GM12878 (cell line): ENCODE measurements around the gene DIP2C. TPM values are rescaled to one million over a fixed set of nuclear protein-coding genes. Genes with fewer than 3 reads are reported as not detected.

Source experiments
- ATAC-seq: fragments of 200-7000 bp; cut with Tn5 transposase; 3 replicates; pipeline ENCODE4 v1.9.1; 2020; ENCODE audit warnings: mild to moderate bottlenecking, moderate library complexity
- BruUV-seq: library from RNA; stranded (reverse); fragments of 400-500 nt; replicated peaks from 2 replicates; lab custom pipeline; 2021; lab: Mats Ljungman, UMichigan
- CTCF ChIA-PET: fragments of 300-600 bp; sonication (Branson Sonifier 250); formaldehyde crosslinking; extraction: SDS; loops from one replicate; lab custom pipeline; 2021; ENCODE audit warnings: inconsistent platforms; lab: Yijun Ruan, JAX
- POLR2A ChIA-PET: fragments of 350-600 bp; formaldehyde crosslinking; extraction: SDS; loops from one replicate; lab custom pipeline; 2021; ENCODE audit warnings: inconsistent platforms; lab: Charles Lee
- RAD21 ChIA-PET: fragments of 300-600 bp; sonication (Branson Sonifier 250); formaldehyde crosslinking; loops from one replicate; lab custom pipeline; 2023; ENCODE audit warnings: antibody characterized with exemption; ENCODE audit not compliant: unreplicated experiment; lab: Charles Lee
- SMC1A ChIA-PET: fragments of 300-600 bp; sonication (Branson Sonifier 250); formaldehyde crosslinking; loops from one replicate; lab custom pipeline; 2023; ENCODE audit not compliant: unreplicated experiment, uncharacterized antibody; lab: Charles Lee
- DNase-seq: peaks from one replicate; pipeline ENCODE4 v3.0.0-alpha.2; 2011; ENCODE audit warnings: low read depth, low spot score
- FAIRE-seq: peaks from 3 replicates; lab custom pipeline; 2011; peaks lifted over from hg19 to GRCh38; lab: Jason Lieb, UNC
- H2AFZ ChIP-seq: 2 replicates; pipeline ENCODE4 v1.6.0; 2011; ENCODE audit warnings: low read depth, low read length, control low read depth; ENCODE audit not compliant: control insufficient read depth
- H3K27ac ChIP-seq: 2 replicates; pipeline ENCODE4 v1.5.1; 2011; ENCODE audit warnings: control low read depth; ENCODE audit not compliant: control insufficient read depth, insufficient read depth
- H3K27me3 ChIP-seq, 2 experiments: replicated peaks in 1 of 2; 2 replicates each; pipeline versions ENCODE4 v1.6.0 to v1.6.1; 2011; ENCODE audit warnings: low read length in 1 of 2; ENCODE audit not compliant: control insufficient read depth in 2 of 2, insufficient read depth in 2 of 2
- H3K36me3 ChIP-seq, 2 experiments: 2 replicates each; pipeline ENCODE4 v1.5.1; 2011; ENCODE audit warnings: low read length in 1 of 2; ENCODE audit not compliant: control insufficient read depth in 2 of 2, insufficient read depth in 2 of 2
- H3K4me1 ChIP-seq: 2 replicates; pipeline ENCODE4 v1.6.1; 2011; ENCODE audit warnings: mild to moderate bottlenecking, low read length, moderate library complexity, mixed read lengths; ENCODE audit not compliant: control insufficient read depth, insufficient read depth
- H3K4me2 ChIP-seq: 2 replicates; pipeline ENCODE4 v1.6.0; 2011; ENCODE audit warnings: control low read depth; ENCODE audit not compliant: control insufficient read depth, insufficient read depth
- H3K4me3 ChIP-seq: fragments of 200-600 bp; sonication (generic); 2 replicates; pipeline ENCODE4 v1.5.1; 2016
- H3K79me2 ChIP-seq: 2 replicates; pipeline ENCODE4 v1.6.0; 2011; ENCODE audit warnings: low read length; ENCODE audit not compliant: control insufficient read depth, insufficient read depth
- H3K9ac ChIP-seq: 2 replicates; pipeline ENCODE4 v1.8.0; 2011; ENCODE audit warnings: low read length, control low read depth, mixed read lengths; ENCODE audit not compliant: control insufficient read depth, insufficient read depth
- H3K9me3 ChIP-seq: replicated peaks from 3 replicates; pipeline ENCODE4 v1.5.1; 2011; ENCODE audit warnings: mild to moderate bottlenecking, low read length; ENCODE audit not compliant: control insufficient read depth, insufficient read depth
- H4K20me1 ChIP-seq: 2 replicates; pipeline ENCODE4 v1.6.0; 2011; ENCODE audit not compliant: control insufficient read depth, insufficient read depth
- ATF7 ChIP-seq: fragments of 450-650 bp; IDR thresholded peaks from 2 replicates; pipeline ENCODE4 v1.6.1; 2016; ENCODE audit warnings: low read depth, mild to moderate bottlenecking
- PAX5 ChIP-seq: IDR thresholded peaks from 2 replicates; pipeline ENCODE4 v1.6.1; 2011; ENCODE audit warnings: low read depth, low read length, borderline replicate concordance
- SREBF2 ChIP-seq: IDR thresholded peaks from 2 replicates; pipeline ENCODE4 v1.6.1; 2012; ENCODE audit warnings: mild to moderate bottlenecking, low read length
- YY1 ChIP-seq: IDR thresholded peaks from 2 replicates; pipeline ENCODE4 v1.6.1; 2011; ENCODE audit warnings: low read depth, mild to moderate bottlenecking, low read length
- WGBS: methylation state at CpG from one replicate; pipeline ENCODE4 v1.1.6; 2016; ENCODE audit warnings: low lambda C conversion rate; ENCODE audit not compliant: insufficient replicate concordance, insufficient coverage; ENCODE audit errors: missing lambda C conversion rate; 5-methylcytosine and 5-hydroxymethylcytosine counted together
- in situ Hi-C: fragments of 300-500 bp; cut with MboI; formaldehyde crosslinking; loops from 9 replicates; pipeline ENCODE4 v1.14.3; 2018; ENCODE audit warnings: mixed read lengths
- intact Hi-C: fragments of 100-400 bp; cut with micrococcal nuclease; formaldehyde crosslinking; loops from one replicate; pipeline ENCODE4 v1.14.2; 2022; ENCODE audit not compliant: unreplicated experiment
- polyA plus RNA-seq, 11 experiments: library from polyadenylated mRNA; depleted of rRNA in 4 of 11; unstranded in 6 of 11; stranded (reverse) in 5 of 11; fragments of >200 nt; fragmentation: Nextera tagmentation in 4 of 11; fragmentation: Illumina TruSeq in 1 of 11; extraction: Ambion mirVana in 4 of 11; extraction: Trizol in 1 of 11; gene quantifications; 1 replicate in 1 of 11; 2 replicates in 10 of 11; pipeline versions ENCODE4 v1.2.1 to v1.2.3, GENCODE V29; 2011 to 2016; ENCODE audit warnings: inconsistent platforms in 2 of 11, missing spikeins in 2 of 11, low read depth in 1 of 11
- total RNA-seq, 4 experiments: library from RNA; depleted of rRNA in 3 of 4; stranded (reverse); fragments of >200 nt in 3 of 4; fragmentation: Illumina TruSeq in 1 of 4; extraction: Trizol in 1 of 4; gene quantifications; 2 replicates each; pipeline versions ENCODE4 v1.2.1 to v1.2.3, GENCODE V29; 2013 to 2021
- TF ChIP-seq, protein P1 (sequence below): fragments of 450-650 bp; IDR thresholded peaks from 2 replicates; pipeline ENCODE4 v1.6.1; 2017; ENCODE audit warnings: mild to moderate bottlenecking, moderate library complexity
- TF ChIP-seq, protein P2 (sequence below): fragments of 450-650 bp; IDR thresholded peaks from 2 replicates; pipeline ENCODE4 v1.6.1; 2016; ENCODE audit warnings: mild to moderate bottlenecking
- TF ChIP-seq, protein P3 (sequence below): fragments of 450-650 bp; conservative IDR thresholded peaks from 2 replicates; pipeline ENCODE4 v1.6.1; 2017; ENCODE audit warnings: mild to moderate bottlenecking, moderate library complexity

DIP2C gene
- total and polyA plus RNA-seq, 10 of the 15 experiments (the other 5 are each of a cell fraction or from before 2014, with no cell fraction given), result 0.01 to 0.10 (median 0.06) TPM

- no TSS peak for BruUV-seq
- Histone ChIP-seq H2AFZ (no peak overlapping the region), H3K4me2 (no peak overlapping the region), H3K4me1 (no peaks in the 10 kb centered on the region), H3K9me3 (no peaks in the 10 kb centered on the region), H3K27ac (no peak overlapping the region), H3K27me3 (no peaks in the 10 kb centered on the region), H3K9ac (no peak overlapping the region), H3K79me2 (no peaks in the 10 kb centered on the region), H3K36me3 (no peaks in the 10 kb centered on the region; a peak in 1 of 4 replicates), H3K4me3 (no peak overlapping the region), H4K20me1 (no peaks in the 10 kb centered on the region)
- TF ChIP-seq ATF7, result no peak
- TF ChIP-seq, protein P1, sequence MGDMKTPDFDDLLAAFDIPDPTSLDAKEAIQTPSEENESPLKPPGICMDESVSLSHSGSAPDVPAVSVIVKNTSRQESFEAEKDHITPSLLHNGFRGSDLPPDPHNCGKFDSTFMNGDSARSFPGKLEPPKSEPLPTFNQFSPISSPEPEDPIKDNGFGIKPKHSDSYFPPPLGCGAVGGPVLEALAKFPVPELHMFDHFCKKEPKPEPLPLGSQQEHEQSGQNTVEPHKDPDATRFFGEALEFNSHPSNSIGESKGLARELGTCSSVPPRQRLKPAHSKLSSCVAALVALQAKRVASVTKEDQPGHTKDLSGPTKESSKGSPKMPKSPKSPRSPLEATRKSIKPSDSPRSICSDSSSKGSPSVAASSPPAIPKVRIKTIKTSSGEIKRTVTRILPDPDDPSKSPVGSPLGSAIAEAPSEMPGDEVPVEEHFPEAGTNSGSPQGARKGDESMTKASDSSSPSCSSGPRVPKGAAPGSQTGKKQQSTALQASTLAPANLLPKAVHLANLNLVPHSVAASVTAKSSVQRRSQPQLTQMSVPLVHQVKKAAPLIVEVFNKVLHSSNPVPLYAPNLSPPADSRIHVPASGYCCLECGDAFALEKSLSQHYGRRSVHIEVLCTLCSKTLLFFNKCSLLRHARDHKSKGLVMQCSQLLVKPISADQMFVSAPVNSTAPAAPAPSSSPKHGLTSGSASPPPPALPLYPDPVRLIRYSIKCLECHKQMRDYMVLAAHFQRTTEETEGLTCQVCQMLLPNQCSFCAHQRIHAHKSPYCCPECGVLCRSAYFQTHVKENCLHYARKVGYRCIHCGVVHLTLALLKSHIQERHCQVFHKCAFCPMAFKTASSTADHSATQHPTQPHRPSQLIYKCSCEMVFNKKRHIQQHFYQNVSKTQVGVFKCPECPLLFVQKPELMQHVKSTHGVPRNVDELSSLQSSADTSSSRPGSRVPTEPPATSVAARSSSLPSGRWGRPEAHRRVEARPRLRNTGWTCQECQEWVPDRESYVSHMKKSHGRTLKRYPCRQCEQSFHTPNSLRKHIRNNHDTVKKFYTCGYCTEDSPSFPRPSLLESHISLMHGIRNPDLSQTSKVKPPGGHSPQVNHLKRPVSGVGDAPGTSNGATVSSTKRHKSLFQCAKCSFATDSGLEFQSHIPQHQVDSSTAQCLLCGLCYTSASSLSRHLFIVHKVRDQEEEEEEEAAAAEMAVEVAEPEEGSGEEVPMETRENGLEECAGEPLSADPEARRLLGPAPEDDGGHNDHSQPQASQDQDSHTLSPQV, result no peak
- ATAC-seq, result no peak
- RAD21 ChIA-PET, result no interaction called here
- POLR2A ChIA-PET, result no interaction called here
- SMC1A ChIA-PET, result no interaction called here
- CTCF ChIA-PET, result no interaction called here
- in situ Hi-C loops, result no loop called here
- peak; percentile 41 for FAIRE-seq
- no peak for DNase-seq
- 80% methylated on average over 7 of the region's 7 CpGs for WGBS
- intact Hi-C loops, result no loop called here
Observed at GRCh38 chr10:667602-668143, 21.8 kb downstream of the DIP2C start.

- Histone ChIP-seq H3K4me1 (no peaks in the 10 kb centered on the region), H2AFZ (no peak overlapping the region), H3K4me2 (no peak overlapping the region), H3K27me3 (no peaks in the 10 kb centered on the region), H3K9ac (no peak overlapping the region), H3K4me3 (no peak overlapping the region), H3K36me3 (no peaks in the 10 kb centered on the region; a peak in 1 of 4 replicates), H4K20me1 (no peaks in the 10 kb centered on the region), H3K79me2 (no peaks in the 10 kb centered on the region), H3K9me3 (no peaks in the 10 kb centered on the region), H3K27ac (no peak overlapping the region)
- ATAC-seq (no peak), FAIRE-seq (no peak), DNase-seq (no peak)
- 83% methylated on average over 15 of the region's 15 CpGs for WGBS
- intact Hi-C loops, result no loop called here
- ChIA-PET CTCF (no interaction called here), SMC1A (no interaction called here), RAD21 (no interaction called here), POLR2A (no interaction called here)
- in situ Hi-C loops, result no loop called here
- no TSS peak for BruUV-seq
- TF ChIP-seq, protein P2, sequence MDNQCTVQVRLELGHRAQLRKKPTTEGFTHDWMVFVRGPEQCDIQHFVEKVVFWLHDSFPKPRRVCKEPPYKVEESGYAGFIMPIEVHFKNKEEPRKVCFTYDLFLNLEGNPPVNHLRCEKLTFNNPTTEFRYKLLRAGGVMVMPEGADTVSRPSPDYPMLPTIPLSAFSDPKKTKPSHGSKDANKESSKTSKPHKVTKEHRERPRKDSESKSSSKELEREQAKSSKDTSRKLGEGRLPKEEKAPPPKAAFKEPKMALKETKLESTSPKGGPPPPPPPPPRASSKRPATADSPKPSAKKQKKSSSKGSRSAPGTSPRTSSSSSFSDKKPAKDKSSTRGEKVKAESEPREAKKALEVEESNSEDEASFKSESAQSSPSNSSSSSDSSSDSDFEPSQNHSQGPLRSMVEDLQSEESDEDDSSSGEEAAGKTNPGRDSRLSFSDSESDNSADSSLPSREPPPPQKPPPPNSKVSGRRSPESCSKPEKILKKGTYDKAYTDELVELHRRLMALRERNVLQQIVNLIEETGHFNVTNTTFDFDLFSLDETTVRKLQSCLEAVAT, result no peak
- TF ChIP-seq PAX5 (no peak), SREBF2 (no peak), YY1 (no peak)
- TF ChIP-seq, protein P3, sequence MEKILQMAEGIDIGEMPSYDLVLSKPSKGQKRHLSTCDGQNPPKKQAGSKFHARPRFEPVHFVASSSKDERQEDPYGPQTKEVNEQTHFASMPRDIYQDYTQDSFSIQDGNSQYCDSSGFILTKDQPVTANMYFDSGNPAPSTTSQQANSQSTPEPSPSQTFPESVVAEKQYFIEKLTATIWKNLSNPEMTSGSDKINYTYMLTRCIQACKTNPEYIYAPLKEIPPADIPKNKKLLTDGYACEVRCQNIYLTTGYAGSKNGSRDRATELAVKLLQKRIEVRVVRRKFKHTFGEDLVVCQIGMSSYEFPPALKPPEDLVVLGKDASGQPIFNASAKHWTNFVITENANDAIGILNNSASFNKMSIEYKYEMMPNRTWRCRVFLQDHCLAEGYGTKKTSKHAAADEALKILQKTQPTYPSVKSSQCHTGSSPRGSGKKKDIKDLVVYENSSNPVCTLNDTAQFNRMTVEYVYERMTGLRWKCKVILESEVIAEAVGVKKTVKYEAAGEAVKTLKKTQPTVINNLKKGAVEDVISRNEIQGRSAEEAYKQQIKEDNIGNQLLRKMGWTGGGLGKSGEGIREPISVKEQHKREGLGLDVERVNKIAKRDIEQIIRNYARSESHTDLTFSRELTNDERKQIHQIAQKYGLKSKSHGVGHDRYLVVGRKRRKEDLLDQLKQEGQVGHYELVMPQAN, result no peak
Observed at GRCh38 chr10:667096-667495, 22.4 kb downstream of the DIP2C start.
